Upper lobe of left lung (tissue), 6 donors: ENCODE results near the gene USF2. TPM values are rescaled to one million over a fixed set of nuclear protein-coding genes. Genes with fewer than 3 reads are reported as not detected.

Experiments used
- ATAC-seq, 2 donors: fragments of 200-7000 bp; cut with Tn5 transposase; one replicate each; pipeline ENCODE4 v1.9.1; 2022; ENCODE audit warnings: mild to moderate bottlenecking in 2 of 2, moderate library complexity in 2 of 2; ENCODE audit not compliant: low FRiP score in 2 of 2
- DNase-seq, 2 donors: peaks; one replicate each; pipeline ENCODE4 v3.0.0-alpha.2; 2019 to 2020
- H3K27ac ChIP-seq, 4 donors: fragments of 200-600 bp; sonication (generic); one replicate each; pipeline ENCODE4 v1.5.1; 2016 to 2019
- H3K27me3 ChIP-seq, 4 donors: fragments of 200-600 bp; sonication (generic); one replicate each; pipeline ENCODE4 v1.5.1; 2017 to 2019
- H3K36me3 ChIP-seq, 4 donors: fragments of 200-600 bp; sonication (generic); one replicate each; pipeline ENCODE4 v1.5.1; 2016 to 2019
- H3K4me1 ChIP-seq, 4 donors: fragments of 200-600 bp; sonication (generic); one replicate each; pipeline ENCODE4 v1.5.1; 2018 to 2019
- H3K4me3 ChIP-seq, 4 donors: fragments of 200-600 bp; sonication (generic); one replicate each; pipeline ENCODE4 v1.5.1; 2017 to 2019; ENCODE audit warnings: mild to moderate bottlenecking in 2 of 4, moderate library complexity in 1 of 4
- H3K9me3 ChIP-seq, 4 donors: fragments of 200-600 bp; sonication (generic); one replicate each; pipeline ENCODE4 v1.5.1; 2018 to 2019
- CTCF ChIP-seq, 6 experiments: fragments of 450-650 bp in 4 of 6; fragments of 200-600 bp in 2 of 6; sonication (generic) in 2 of 6; IDR thresholded peaks; one replicate each; pipeline ENCODE4 v1.5.1; 2016 to 2019; ENCODE audit warnings: antibody characterized with exemption in 6 of 6
- EP300 ChIP-seq, 4 donors: sonication (generic); formaldehyde crosslinking; IDR thresholded peaks; one replicate each; pipeline ENCODE4 v1.5.1; 2017; ENCODE audit warnings: antibody characterized with exemption in 4 of 4, control low read depth in 2 of 4
- POLR2A ChIP-seq, 4 donors: fragments of 450-650 bp; IDR thresholded peaks; one replicate each; pipeline ENCODE4 v1.5.1; 2016 to 2017; ENCODE audit warnings: antibody characterized with exemption in 4 of 4, mild to moderate bottlenecking in 2 of 4
- POLR2AphosphoS5 ChIP-seq, 2 donors: sonication (generic); formaldehyde crosslinking; IDR thresholded peaks; one replicate each; pipeline ENCODE4 v1.5.1; 2017; ENCODE audit warnings: antibody characterized with exemption in 2 of 2
- WGBS, 2 donors: methylation state at CpG; one replicate each; pipeline ENCODE4 v1.1.5; 2017 to 2018; 5-methylcytosine and 5-hydroxymethylcytosine counted together
- total RNA-seq, 6 donors: library from RNA; depleted of rRNA in 4 of 6; stranded (reverse); fragments of >200 nt in 4 of 6; gene quantifications; one replicate each; pipeline versions ENCODE4 v1.1.0 to v1.2.1, GENCODE V29; 2016 to 2021
- donor health status: DM: no; HTN: no; CAD: no; lungs with moderate emphysema.
- donor health status: DM: no; HTN: yes; CAD: no; lungs with severe emphysema.

The USF2 gene
- total RNA-seq, 6 donors from 2014 or later: 96.7 to 289 (median 175) TPM

- H3K4me3 ChIP-seq: no peak overlapping the region
- no peaks in the 10 kb centered on the region for H3K9me3 ChIP-seq
- no peak for TF ChIP-seq EP300 (IDR thresholded peaks at IDR 0.05)
- no peak for TF ChIP-seq POLR2AphosphoS5 (IDR thresholded peaks at IDR 0.05)
- no peak for TF ChIP-seq POLR2A (IDR thresholded peaks at IDR 0.05)
- TF ChIP-seq CTCF (IDR thresholded peaks at IDR 0.05): no peak
- H3K4me1 ChIP-seq: peaks cover 9 to 29% (median 16%) of the 10 kb centered on the region in 4 donors
- ATAC-seq (no peak), DNase-seq (no peak)
- WGBS, 2 donors: 73 to 91% methylated on average over 5 of the region's 5 CpGs
- H3K36me3 ChIP-seq: peaks cover 25 to 89% (median 78%) of the 10 kb centered on the region in 4 donors
- H3K27ac ChIP-seq: no peak overlapping the region
- no peaks in the 10 kb centered on the region for H3K27me3 ChIP-seq
Observed at GRCh38 chr19:35274323-35274722, 5.6 kb downstream of the USF2 start.

GRCh38 chr19:35276706-35277281 is 8.0 kb downstream of the USF2 start:
- WGBS, 2 donors: 92 to 97% methylated on average over 24 to 27 of the region's 28 CpGs
- ATAC-seq (no peak), DNase-seq (peak in 1 of 2 donors; percentile 63)
- no peaks in the 10 kb centered on the region for H3K27me3 ChIP-seq
- no peaks in the 10 kb centered on the region for H3K9me3 ChIP-seq
- H3K27ac ChIP-seq: no peak overlapping the region
- TF ChIP-seq EP300 (IDR thresholded peaks at IDR 0.05) (no peak), POLR2AphosphoS5 (IDR thresholded peaks at IDR 0.05) (no peak)
- no peak overlapping the region for H3K4me3 ChIP-seq
- H3K4me1 ChIP-seq: peaks cover 0 to 27% (median 9%) of the 10 kb centered on the region in 4 donors
- peaks cover 18 to 81% (median 68%) of the 10 kb centered on the region in 4 donors for H3K36me3 ChIP-seq

- Histone ChIP-seq H3K27me3 (no peaks in the 10 kb centered on the region), H3K9me3 (no peaks in the 10 kb centered on the region), H3K27ac (no peak overlapping the region), H3K4me3 (no peak overlapping the region), H3K36me3 (peaks cover 18 to 63% (median 50%) of the 10 kb centered on the region in 4 donors), H3K4me1 (peaks cover 0 to 12% (median 8%) of the 10 kb centered on the region in 4 donors)
- peak in 1 of 2 donors; percentile 78 for DNase-seq
- TF ChIP-seq EP300 (IDR thresholded peaks at IDR 0.05) (no peak), CTCF (IDR thresholded peaks at IDR 0.05) (no peak), POLR2AphosphoS5 (IDR thresholded peaks at IDR 0.05) (no peak), POLR2A (IDR thresholded peaks at IDR 0.05) (no peak)
- ATAC-seq: no peak
- WGBS, 2 donors: 95 to 100% methylated on average over 3 to 45 of the region's 45 CpGs
Observed at GRCh38 chr19:35278578-35279284, 10.0 kb downstream of the USF2 start.

GRCh38 chr19:35279374-35279773 is 10.6 kb downstream of the USF2 start:
- H3K27me3 ChIP-seq: no peaks in the 10 kb centered on the region
- DNase-seq (no peak), ATAC-seq (no peak)
- H3K36me3 ChIP-seq: peaks cover 12 to 56% (median 44%) of the 10 kb centered on the region in 4 donors
- peaks cover 0 to 12% (median 8%) of the 10 kb centered on the region in 4 donors for H3K4me1 ChIP-seq
- H3K27ac ChIP-seq: no peak overlapping the region
- no peak for TF ChIP-seq POLR2AphosphoS5 (IDR thresholded peaks at IDR 0.05)
- no peak for TF ChIP-seq POLR2A (IDR thresholded peaks at IDR 0.05)
- no peak for TF ChIP-seq EP300 (IDR thresholded peaks at IDR 0.05)
- no peak for TF ChIP-seq CTCF (IDR thresholded peaks at IDR 0.05)
- no peak overlapping the region for H3K4me3 ChIP-seq
- no peaks in the 10 kb centered on the region for H3K9me3 ChIP-seq
- 85 to 91% methylated on average over 11 of the region's 11 CpGs for WGBS, 2 donors

GRCh38 chr19:35279985-35280821 is 11.4 kb downstream of the USF2 start:
- peaks cover 0 to 12% (median 8%) of the 10 kb centered on the region in 4 donors for H3K4me1 ChIP-seq
- H3K36me3 ChIP-seq: peaks cover 12 to 48% (median 38%) of the 10 kb centered on the region in 4 donors
- H3K9me3 ChIP-seq: no peaks in the 10 kb centered on the region
- ATAC-seq (no peak), DNase-seq (peak in 1 of 2 donors; percentile 69)
- H3K27me3 ChIP-seq: no peaks in the 10 kb centered on the region
- H3K4me3 ChIP-seq: no peak overlapping the region
- 76 to 78% methylated on average over 6 to 12 of the region's 12 CpGs for WGBS, 2 donors
- H3K27ac ChIP-seq: no peak overlapping the region
- TF ChIP-seq POLR2AphosphoS5 (IDR thresholded peaks at IDR 0.05) (no peak), EP300 (IDR thresholded peaks at IDR 0.05) (no peak), CTCF (IDR thresholded peaks at IDR 0.05) (no peak), POLR2A (IDR thresholded peaks at IDR 0.05) (no peak)
